ENCODE data around the gene RAP1GAP. TPM values are rescaled to one million over a fixed set of nuclear protein-coding genes. Genes with fewer than 3 reads are reported as not detected.

Gene RAP1GAP
- total and polyA plus RNA-seq, 9 of the 15 experiments (the other 6 are each of a cell fraction or from before 2014, with no cell fraction given): 0.29 to 30.2 (median 19.2) TPM

- in situ Hi-C loops (cut with MboI): no loop called here
- CTCF ChIA-PET (ENCODE audit: low intra/inter-chr PET ratio): no interaction called here
- H3K27me3 ChIP-seq (ENCODE audit: control insufficient read depth in 2 of 2, insufficient read depth in 2 of 2, low read length in 2 of 2): no peaks in the 10 kb centered on the region
- peaks cover 89% of the 10 kb centered on the region for H3K36me3 ChIP-seq (ENCODE audit: control insufficient read depth, insufficient read depth, low read length)
- H3K4me3 ChIP-seq: no peak overlapping the region
- intact Hi-C loops (cut with micrococcal nuclease): no loop called here
- H3K4me1 ChIP-seq (replicated peaks in 1 of 2; ENCODE audit: control insufficient read depth in 2 of 2, insufficient read depth in 2 of 2, low read length in 2 of 2): peaks cover 8 to 15% of the 10 kb centered on the region in 2 experiments; a peak in 4 of 5 replicates
- no peaks in the 10 kb centered on the region; the same call in 2 of the 3 replicates for H3K79me2 ChIP-seq (ENCODE audit: control insufficient read depth, insufficient read depth, low read length)
- H2AFZ ChIP-seq (ENCODE audit: low read depth, low read length): no peak overlapping the region
- H3K9me1 ChIP-seq (ENCODE audit: control insufficient read depth, insufficient read depth, low read length): no peaks in the 10 kb centered on the region
- H3K9ac ChIP-seq (ENCODE audit: insufficient read depth in 1 of 2, low read depth in 2 of 2, low read length in 2 of 2): no peak overlapping the region
- H3K27ac ChIP-seq (ENCODE audit: extremely low read depth, low read depth, low read length): no peak overlapping the region
- POLR2A ChIA-PET: interaction anchor here (1.0 to 2.2 kb wide), 2 partner anchors 10 to 46 kb away, joined by 3 to 9 read pairs; no protein-coding TSS in a partner anchor
- H4K20me1 ChIP-seq (replicated peaks; ENCODE audit: control insufficient read depth, insufficient read depth, low read length): no peaks in the 10 kb centered on the region
- H3K9me3 ChIP-seq (replicated peaks; ENCODE audit: control insufficient read depth, insufficient read depth, low read depth, low read length): no peaks in the 10 kb centered on the region; the same call in 1 of the 2 replicates
- 86% methylated on average over 9 of the region's 9 CpGs for WGBS (ENCODE audit: insufficient coverage, low coverage, missing lambda C conversion rate)
- H3K4me2 ChIP-seq (ENCODE audit: insufficient read depth, low read length): no peak overlapping the region
- ATAC-seq (no peak), DNase-seq (ENCODE audit: extremely low read depth in 1 of 4, low spot score in 3 of 4) (no peak), FAIRE-seq (no peak)
- TF ChIP-seq ZNF395 (CRISPR knock-in tag; IDR thresholded peaks at IDR 0.05) (no peak), DACH1 (IDR thresholded peaks at IDR 0.05; ENCODE audit: partially characterized antibody) (peak; percentile 57)
- no TSS peak for BruUV-seq (replicated peaks)
Measured at GRCh38 chr1:21681426-21681825, 12.3 kb upstream of the RAP1GAP start.

- Histone ChIP-seq H3K4me3 (no peak overlapping the region), H3K9me3 (replicated peaks; ENCODE audit: control insufficient read depth, insufficient read depth, low read depth, low read length) (no peaks in the 10 kb centered on the region), H3K4me2 (ENCODE audit: insufficient read depth, low read length) (no peak overlapping the region), H3K27ac (ENCODE audit: extremely low read depth, low read depth, low read length) (no peak overlapping the region), H3K79me2 (ENCODE audit: control insufficient read depth, insufficient read depth, low read length) (no peaks in the 10 kb centered on the region; the same call in 2 of the 3 replicates), H3K27me3 (ENCODE audit: control insufficient read depth in 2 of 2, insufficient read depth in 2 of 2, low read length in 2 of 2) (no peaks in the 10 kb centered on the region), H3K4me1 (replicated peaks in 1 of 2; ENCODE audit: control insufficient read depth in 2 of 2, insufficient read depth in 2 of 2, low read length in 2 of 2) (peaks cover 8 to 17% of the 10 kb centered on the region in 2 experiments; a peak in 4 of 5 replicates), H4K20me1 (replicated peaks; ENCODE audit: control insufficient read depth, insufficient read depth, low read length) (no peaks in the 10 kb centered on the region), H3K36me3 (ENCODE audit: control insufficient read depth, insufficient read depth, low read length) (peaks cover 84% of the 10 kb centered on the region), H2AFZ (ENCODE audit: low read depth, low read length) (no peak overlapping the region), H3K9ac (ENCODE audit: insufficient read depth in 1 of 2, low read depth in 2 of 2, low read length in 2 of 2) (no peak overlapping the region), H3K9me1 (ENCODE audit: control insufficient read depth, insufficient read depth, low read length) (no peaks in the 10 kb centered on the region)
- FAIRE-seq: no peak
- ChIA-PET POLR2A (interaction anchor here (0.7 to 2.2 kb wide), 3 partner anchors 8 to 46 kb away, joined by 3 to 9 read pairs (median 3); no protein-coding TSS in a partner anchor), CTCF (ENCODE audit: low intra/inter-chr PET ratio) (interaction anchor here (0.5 kb wide), 1 partner anchor 92 kb away, joined by 6 read pairs; no protein-coding TSS in a partner anchor)
- DNase-seq (ENCODE audit: extremely low read depth in 1 of 4, low spot score in 3 of 4): no peak
- WGBS (ENCODE audit: insufficient coverage, low coverage, missing lambda C conversion rate): 60% methylated on average over 3 of the region's 3 CpGs
- no peak for ATAC-seq
- no TSS peak for BruUV-seq (replicated peaks)
- TF ChIP-seq ZBTB11 (CRISPR knock-in tag; IDR thresholded peaks at IDR 0.05) (no peak), ZHX1 (conservative IDR thresholded peaks at IDR 0.05; ENCODE audit: low read length) (no peak), POLR2H (tag; IDR thresholded peaks at IDR 0.05; ENCODE audit: low read depth) (peak; percentile 2; the same call in 1 of the 2 replicates)
- in situ Hi-C loops (cut with MboI) (no loop called here), intact Hi-C loops (cut with micrococcal nuclease) (no loop called here)
Measured at GRCh38 chr1:21680918-21681317, 11.8 kb upstream of the RAP1GAP start.

All from K562 (cell line).